ENCODE data around the gene NEK11.

GRCh38 chr3:131009698-131010097, 17.0 kb upstream of the NEK11 start:
- TF ChIP-seq EHMT2 (IDR thresholded peaks at IDR 0.05) (no peak), USF2 (CRISPR knock-in tag; IDR thresholded peaks at IDR 0.05) (no peak), PHF21A (IDR thresholded peaks at IDR 0.05; ENCODE audit: borderline replicate concordance, low read depth) (no peak), CTCF (IDR thresholded peaks at IDR 0.05 in 2 of 3, conservative IDR thresholded peaks at IDR 0.05 in 1 of 3; ENCODE audit: insufficient read depth in 2 of 3, low read depth in 1 of 3, low read length in 3 of 3) (no peak), SAFB2 (IDR thresholded peaks at IDR 0.05; ENCODE audit: borderline replicate concordance, low read depth, low read length, severe bottlenecking) (no peak), EWSR1 (IDR thresholded peaks at IDR 0.05; ENCODE audit: borderline replicate concordance, low read depth, partially characterized antibody) (no peak), FOS (IDR thresholded peaks at IDR 0.05; ENCODE audit: extremely low read depth, insufficient read length) (no peak), TAF1 (IDR thresholded peaks at IDR 0.05; ENCODE audit: control insufficient read depth, extremely low read depth, insufficient read depth, low read length, severe bottlenecking) (no peak)
